Thyroid gland (tissue), 4 donors: ENCODE data around the gene NPAS2.

Experiments used
- POLR2A ChIP-seq, 2 donors: fragments of 450-650 bp; IDR thresholded peaks; one replicate each; pipeline ENCODE4 v1.6.1; 2017; ENCODE audit warnings: antibody characterized with exemption in 2 of 2, mild to moderate bottlenecking in 2 of 2, moderate library complexity in 1 of 2
- TF ChIP-seq, protein P1 (sequence below), 6 experiments: fragments of 200-600 bp in 3 of 6; fragments of 450-650 bp in 3 of 6; sonication (generic) in 3 of 6; IDR thresholded peaks; one replicate each; pipeline ENCODE4 v1.5.1; 2016 to 2019; ENCODE audit warnings: antibody characterized with exemption in 6 of 6, mild to moderate bottlenecking in 2 of 6, inconsistent platforms in 1 of 6, moderate library complexity in 1 of 6

DNA sequence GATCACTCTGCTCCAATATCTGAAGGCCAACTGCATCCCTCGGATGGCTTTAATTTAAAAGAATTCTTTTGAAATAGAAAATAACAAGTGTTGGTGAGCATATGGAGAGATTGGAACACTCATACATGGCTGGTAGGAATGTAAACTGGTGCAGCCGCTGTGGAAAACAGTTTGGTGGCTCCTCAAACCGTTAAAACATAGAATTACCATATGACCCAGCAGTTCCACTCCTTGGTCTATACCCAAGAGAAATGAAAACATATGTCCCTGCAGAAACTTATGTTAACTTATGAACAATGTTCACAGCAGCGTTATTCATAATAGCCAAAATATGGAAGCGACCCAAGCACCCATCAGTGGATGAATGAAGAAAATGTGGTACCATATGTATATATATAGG is 60.1 kb downstream of the NPAS2 start:
- TF ChIP-seq, protein P1, sequence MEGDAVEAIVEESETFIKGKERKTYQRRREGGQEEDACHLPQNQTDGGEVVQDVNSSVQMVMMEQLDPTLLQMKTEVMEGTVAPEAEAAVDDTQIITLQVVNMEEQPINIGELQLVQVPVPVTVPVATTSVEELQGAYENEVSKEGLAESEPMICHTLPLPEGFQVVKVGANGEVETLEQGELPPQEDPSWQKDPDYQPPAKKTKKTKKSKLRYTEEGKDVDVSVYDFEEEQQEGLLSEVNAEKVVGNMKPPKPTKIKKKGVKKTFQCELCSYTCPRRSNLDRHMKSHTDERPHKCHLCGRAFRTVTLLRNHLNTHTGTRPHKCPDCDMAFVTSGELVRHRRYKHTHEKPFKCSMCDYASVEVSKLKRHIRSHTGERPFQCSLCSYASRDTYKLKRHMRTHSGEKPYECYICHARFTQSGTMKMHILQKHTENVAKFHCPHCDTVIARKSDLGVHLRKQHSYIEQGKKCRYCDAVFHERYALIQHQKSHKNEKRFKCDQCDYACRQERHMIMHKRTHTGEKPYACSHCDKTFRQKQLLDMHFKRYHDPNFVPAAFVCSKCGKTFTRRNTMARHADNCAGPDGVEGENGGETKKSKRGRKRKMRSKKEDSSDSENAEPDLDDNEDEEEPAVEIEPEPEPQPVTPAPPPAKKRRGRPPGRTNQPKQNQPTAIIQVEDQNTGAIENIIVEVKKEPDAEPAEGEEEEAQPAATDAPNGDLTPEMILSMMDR (IDR thresholded peaks at IDR 0.05) = no peak
- no peak for TF ChIP-seq POLR2A (IDR thresholded peaks at IDR 0.05)
